ENCODE results near the gene ORMDL1. TPM values are rescaled to one million over a fixed set of nuclear protein-coding genes. Genes with fewer than 3 reads are reported as not detected.

ORMDL1 gene
- total and polyA plus RNA-seq, 4 donors, result 46.0 to 121 (median 57.9) TPM

Other genes with a start within 250 kb of the ORMDL1 start
- gene SLC40A1, start 203.6 kb downstream of the ORMDL1 start, total RNA-seq, result 10 to 100 TPM; 48.8 to 95.6 TPM
- 100 to 1,000 TPM; 110 to 170 TPM for gene SLC40A1, start 203.6 kb downstream of the ORMDL1 start, polyA plus RNA-seq
- 10 to 100 TPM; 30.2 to 37.7 TPM for gene ASNSD1, start 122.9 kb downstream of the ORMDL1 start, total RNA-seq
- 10 to 100 TPM; 26.7 to 34.3 TPM for gene ASNSD1, start 122.9 kb downstream of the ORMDL1 start, polyA plus RNA-seq
- gene ANKAR, start 109.7 kb downstream of the ORMDL1 start, total RNA-seq, result 10 to 100 TPM; 18.9 to 27.2 TPM
- gene ANKAR, start 109.7 kb downstream of the ORMDL1 start, polyA plus RNA-seq, result 1 to 10 TPM; 1.0 to 7.5 TPM
- gene OSGEPL1, start 21.5 kb downstream of the ORMDL1 start, total RNA-seq, result 1 to 10 TPM; 3.2 to 7.6 TPM
- gene OSGEPL1, start 21.5 kb downstream of the ORMDL1 start, polyA plus RNA-seq, result 1 to 10 TPM; 2.9 to 3.5 TPM
- gene PMS1, start 111 bp upstream of the ORMDL1 start, total RNA-seq, result 10 to 100 TPM; 17.4 to 33.3 TPM
- 10 to 100 TPM; 10.4 to 13.3 TPM for gene PMS1, start 111 bp upstream of the ORMDL1 start, polyA plus RNA-seq